CD4-positive, alpha-beta memory T cell (primary cell): ENCODE measurements around the gene IL1RAP. TPM values are rescaled to one million over a fixed set of nuclear protein-coding genes. Genes with fewer than 3 reads are reported as not detected.

Experiments
- CTCF ChIA-PET: fragments of 350-600 bp; sonication (Branson Sonifier 250); formaldehyde crosslinking; loops from one replicate; lab custom pipeline; 2021; ENCODE audit warnings: inconsistent platforms; ENCODE audit not compliant: partially characterized antibody; lab: Charles Lee
- POLR2A ChIA-PET: fragments of 350-600 bp; sonication (Branson Sonifier 250); formaldehyde crosslinking; loops from one replicate; lab custom pipeline; 2021; ENCODE audit not compliant: partially characterized antibody; lab: Charles Lee
- DNase-seq, 5 donors: peaks; one replicate each; pipeline versions ENCODE4 v3.0.0 to v3.0.0-alpha.2; 2020 to 2022; ENCODE audit warnings: mixed read lengths in 1 of 5
- H3K27ac ChIP-seq: one replicate; pipeline ENCODE4 v1.7.0; 2013; ENCODE audit warnings: low read depth, low read length
- H3K27me3 ChIP-seq: 2 replicates; pipeline ENCODE4 v1.7.0; 2013; ENCODE audit warnings: mild to moderate bottlenecking, low read length, moderate library complexity; ENCODE audit not compliant: insufficient read depth
- H3K36me3 ChIP-seq: 2 replicates; pipeline ENCODE4 v1.7.0; 2013; ENCODE audit warnings: mild to moderate bottlenecking, low read length, moderate library complexity; ENCODE audit not compliant: insufficient read depth
- H3K4me1 ChIP-seq: 2 replicates; pipeline ENCODE4 v1.7.0; 2013; ENCODE audit warnings: mild to moderate bottlenecking, low read length, moderate library complexity; ENCODE audit not compliant: insufficient read depth
- H3K4me3 ChIP-seq, 2 donors: one replicate each; pipeline ENCODE4 v1.7.0; 2013; ENCODE audit warnings: low read length in 2 of 2, mild to moderate bottlenecking in 1 of 2
- H3K9me3 ChIP-seq, 2 donors: one replicate each; pipeline ENCODE4 v1.7.0; 2013; ENCODE audit warnings: low read length in 2 of 2, control low read depth in 1 of 2; ENCODE audit not compliant: control insufficient read depth in 1 of 2
- H3K27ac Mint-ChIP-seq, 7 donors: one replicate each; pipeline ENCODE4 v1.8.0; 2020 to 2021; ENCODE audit warnings: mixed read lengths in 7 of 7, mild to moderate bottlenecking in 6 of 7, inconsistent platforms in 3 of 7, moderate library complexity in 3 of 7
- H3K27me3 Mint-ChIP-seq, 2 donors: one replicate each; pipeline ENCODE4 v1.8.0; 2020 to 2021; ENCODE audit warnings: mixed read lengths in 2 of 2
- H3K36me3 Mint-ChIP-seq, 2 donors: one replicate each; pipeline ENCODE4 v1.8.0; 2020 to 2021; ENCODE audit warnings: mixed read lengths in 2 of 2, inconsistent platforms in 1 of 2, mild to moderate bottlenecking in 1 of 2
- H3K4me1 Mint-ChIP-seq, 4 donors: one replicate each; pipeline ENCODE4 v1.8.0; 2020 to 2021; ENCODE audit warnings: mixed read lengths in 4 of 4, mild to moderate bottlenecking in 1 of 4
- H3K4me3 Mint-ChIP-seq, 8 donors: one replicate each; pipeline ENCODE4 v1.8.0; 2020 to 2021; ENCODE audit warnings: mixed read lengths in 8 of 8, mild to moderate bottlenecking in 7 of 8, moderate library complexity in 6 of 8, inconsistent platforms in 3 of 8
- H3K9me3 Mint-ChIP-seq, 8 donors: one replicate each; pipeline ENCODE4 v1.8.0; 2020 to 2021; ENCODE audit warnings: mixed read lengths in 8 of 8, mild to moderate bottlenecking in 5 of 8, inconsistent platforms in 3 of 8, moderate library complexity in 1 of 8
- intact Hi-C: fragments of 100-400 bp; cut with micrococcal nuclease; formaldehyde crosslinking; loops from one replicate; pipeline ENCODE4 v1.15.1; 2023
- polyA plus RNA-seq, 2 donors: library from polyadenylated mRNA; unstranded; fragments of 300-500 nt; fragmentation: Illumina TruSeq; gene quantifications; one replicate each; pipeline ENCODE4 v1.2.3, GENCODE V29; 2021
- total RNA-seq, 2 experiments: library from RNA; stranded (reverse); gene quantifications; one replicate each; pipeline ENCODE4 v1.2.3, GENCODE V29; 2021

The IL1RAP gene
- total and polyA plus RNA-seq, 4 experiments from 2014 or later: 4.1 to 14.6 (median 8.2) TPM

- no peak overlapping the region for H3K27ac Mint-ChIP-seq
- peak overlapping the region in 1 of 8 donors; percentile 26 for H3K4me3 Mint-ChIP-seq
- H3K27me3 Mint-ChIP-seq: no peaks in the 10 kb centered on the region
- Histone ChIP-seq H3K27ac (no peak overlapping the region), H3K27me3 (no peaks in the 10 kb centered on the region), H3K9me3 (no peaks in the 10 kb centered on the region), H3K4me3 (no peak overlapping the region), H3K36me3 (no peaks in the 10 kb centered on the region), H3K4me1 (peaks cover 2% of the 10 kb centered on the region)
- intact Hi-C loops: no loop called here
- ChIA-PET CTCF (no interaction called here), POLR2A (no interaction called here)
- H3K9me3 Mint-ChIP-seq: no peaks in the 10 kb centered on the region
- H3K36me3 Mint-ChIP-seq: peaks cover 4 to 25% of the 10 kb centered on the region in 2 donors
- peaks cover 17 to 37% (median 22%) of the 10 kb centered on the region in 4 donors for H3K4me1 Mint-ChIP-seq
- no peak for DNase-seq
Observed at GRCh38 chr3:190532731-190533203, 18.9 kb downstream of the IL1RAP start.

- no peak overlapping the region for H3K27ac Mint-ChIP-seq
- no peak overlapping the region for H3K4me3 Mint-ChIP-seq
- intact Hi-C loops: no loop called here
- no peaks in the 10 kb centered on the region for H3K9me3 Mint-ChIP-seq
- no peak for DNase-seq
- Histone ChIP-seq H3K9me3 (no peaks in the 10 kb centered on the region), H3K4me3 (no peak overlapping the region), H3K27ac (no peak overlapping the region), H3K4me1 (peaks cover 8% of the 10 kb centered on the region), H3K27me3 (no peaks in the 10 kb centered on the region), H3K36me3 (no peaks in the 10 kb centered on the region)
- H3K4me1 Mint-ChIP-seq: peaks cover 23 to 45% (median 27%) of the 10 kb centered on the region in 4 donors
- CTCF ChIA-PET: interaction anchor here (1.2 kb wide), 1 partner anchor 20 kb away, joined by 3 read pairs; no protein-coding TSS in a partner anchor
- peaks cover 2 to 16% of the 10 kb centered on the region in 2 donors for H3K36me3 Mint-ChIP-seq
- no peaks in the 10 kb centered on the region for H3K27me3 Mint-ChIP-seq
- POLR2A ChIA-PET: no interaction called here
Observed at GRCh38 chr3:190533511-190534281, 19.8 kb downstream of the IL1RAP start.

GRCh38 chr3:190534386-190534785, 20.5 kb downstream of the IL1RAP start:
- Mint-ChIP-seq H3K27me3 (no peaks in the 10 kb centered on the region), H3K9me3 (no peaks in the 10 kb centered on the region), H3K27ac (peak overlapping the region in 1 of 7 donors; percentile 48), H3K36me3 (peaks cover 0 to 11% of the 10 kb centered on the region in 2 donors), H3K4me3 (no peak overlapping the region), H3K4me1 (peaks cover 19 to 45% (median 26%) of the 10 kb centered on the region in 4 donors)
- DNase-seq: no peak
- Histone ChIP-seq H3K27me3 (no peaks in the 10 kb centered on the region), H3K9me3 (no peaks in the 10 kb centered on the region), H3K36me3 (no peaks in the 10 kb centered on the region), H3K27ac (no peak overlapping the region), H3K4me1 (peaks cover 8% of the 10 kb centered on the region), H3K4me3 (no peak overlapping the region)
- ChIA-PET CTCF (interaction anchor here (1.2 to 1.8 kb wide), 2 partner anchors 18 to 21 kb away, joined by 3 to 5 read pairs; no protein-coding TSS in a partner anchor), POLR2A (no interaction called here)
- intact Hi-C loops: no loop called here

- Mint-ChIP-seq H3K4me1 (peaks cover 19 to 45% (median 26%) of the 10 kb centered on the region in 4 donors), H3K9me3 (no peaks in the 10 kb centered on the region), H3K4me3 (no peak overlapping the region), H3K36me3 (peaks cover 0 to 10% of the 10 kb centered on the region in 2 donors), H3K27ac (no peak overlapping the region), H3K27me3 (no peaks in the 10 kb centered on the region)
- ChIA-PET POLR2A (no interaction called here), CTCF (interaction anchor here (1.2 to 1.8 kb wide), 2 partner anchors 19 to 22 kb away, joined by 3 to 5 read pairs; no protein-coding TSS in a partner anchor)
- no peaks in the 10 kb centered on the region for H3K27me3 ChIP-seq
- H3K4me3 ChIP-seq: no peak overlapping the region
- H3K36me3 ChIP-seq: no peaks in the 10 kb centered on the region
- DNase-seq: no peak
- no peaks in the 10 kb centered on the region for H3K9me3 ChIP-seq
- no peak overlapping the region for H3K27ac ChIP-seq
- H3K4me1 ChIP-seq: peaks cover 8% of the 10 kb centered on the region
- intact Hi-C loops: no loop called here
Observed at GRCh38 chr3:190534986-190535385, 21.1 kb downstream of the IL1RAP start.

- Mint-ChIP-seq H3K4me3 (no peak overlapping the region), H3K36me3 (peaks cover 0 to 4% of the 10 kb centered on the region in 2 donors), H3K4me1 (peaks cover 17 to 37% (median 26%) of the 10 kb centered on the region in 4 donors), H3K27me3 (no peaks in the 10 kb centered on the region), H3K27ac (no peak overlapping the region), H3K9me3 (no peaks in the 10 kb centered on the region)
- POLR2A ChIA-PET: no interaction called here
- intact Hi-C loops: no loop called here
- no peaks in the 10 kb centered on the region for H3K9me3 ChIP-seq
- DNase-seq: no peak
- H3K27me3 ChIP-seq: no peaks in the 10 kb centered on the region
- H3K4me3 ChIP-seq: no peak overlapping the region
- peaks cover 8% of the 10 kb centered on the region for H3K4me1 ChIP-seq
- H3K36me3 ChIP-seq: no peaks in the 10 kb centered on the region
- CTCF ChIA-PET: no interaction called here
- H3K27ac ChIP-seq: no peak overlapping the region
Observed at GRCh38 chr3:190537146-190537545, 23.3 kb downstream of the IL1RAP start.

GRCh38 chr3:190538288-190538687, 24.4 kb downstream of the IL1RAP start:
- peaks cover 16 to 31% (median 24%) of the 10 kb centered on the region in 4 donors for H3K4me1 Mint-ChIP-seq
- no peaks in the 10 kb centered on the region for H3K36me3 ChIP-seq
- H3K36me3 Mint-ChIP-seq: peaks cover 0 to 4% of the 10 kb centered on the region in 2 donors
- intact Hi-C loops: no loop called here
- H3K27ac ChIP-seq: no peak overlapping the region
- H3K9me3 ChIP-seq: no peaks in the 10 kb centered on the region
- H3K9me3 Mint-ChIP-seq: no peaks in the 10 kb centered on the region
- H3K27me3 ChIP-seq: no peaks in the 10 kb centered on the region
- ChIA-PET POLR2A (no interaction called here), CTCF (no interaction called here)
- H3K27ac Mint-ChIP-seq: no peak overlapping the region
- no peak overlapping the region for H3K4me3 Mint-ChIP-seq
- no peak for DNase-seq
- H3K4me1 ChIP-seq: peaks cover 8% of the 10 kb centered on the region
- H3K27me3 Mint-ChIP-seq: no peaks in the 10 kb centered on the region
- H3K4me3 ChIP-seq: no peak overlapping the region

GRCh38 chr3:190539526-190539925, 25.6 kb downstream of the IL1RAP start:
- Mint-ChIP-seq H3K4me1 (peaks cover 13 to 22% (median 19%) of the 10 kb centered on the region in 4 donors), H3K9me3 (no peaks in the 10 kb centered on the region), H3K4me3 (no peak overlapping the region), H3K27ac (no peak overlapping the region), H3K27me3 (no peaks in the 10 kb centered on the region), H3K36me3 (peaks cover 0 to 4% of the 10 kb centered on the region in 2 donors)
- ChIA-PET CTCF (no interaction called here), POLR2A (no interaction called here)
- H3K27ac ChIP-seq: no peak overlapping the region
- no peak overlapping the region for H3K4me3 ChIP-seq
- H3K9me3 ChIP-seq: no peaks in the 10 kb centered on the region
- no peaks in the 10 kb centered on the region for H3K36me3 ChIP-seq
- intact Hi-C loops: no loop called here
- H3K4me1 ChIP-seq: peaks cover 8% of the 10 kb centered on the region
- DNase-seq: no peak
- H3K27me3 ChIP-seq: no peaks in the 10 kb centered on the region
